MV-4-11 (cell line): ENCODE measurements around the gene DCAF12.
"Not testable (repeated sequence)": the region's sequence is repeated elsewhere in the genome, so short reads cannot be mapped to it uniquely, and the experiment has no call there.

Experiments used
- DNase-seq: peaks from one replicate; lab custom pipeline; 2025; lab: John Stamatoyannopoulos, UW

Gene DCAF12

GRCh38 chr9:34069831-34070230, 56.7 kb downstream of the DCAF12 start:
- no peak for DNase-seq

- no peak for DNase-seq
Observed at GRCh38 chr9:34065541-34065940, 61.0 kb downstream of the DCAF12 start.

- no peak for DNase-seq
Observed at GRCh38 chr9:34059954-34060353, 66.5 kb downstream of the DCAF12 start.

GRCh38 chr9:34059281-34059680, 67.2 kb downstream of the DCAF12 start:
- DNase-seq = no peak

GRCh38 chr9:34049630-34050384, 76.7 kb downstream of the DCAF12 start:
- DNase-seq = no peak

GRCh38 chr9:34048727-34049629, 77.5 kb downstream of the DCAF12 start, which contains the start of gene UBAP2:
Gene UBAP2 (minus strand): TSS chr9:34048887. CDS start chr9:34017148, 31,739 bp downstream.
- peak; percentile 96 for DNase-seq

- peak; percentile 54 for DNase-seq
Observed at GRCh38 chr9:34047864-34048726, 78.4 kb downstream of the DCAF12 start.

- DNase-seq = peak; percentile 61
Observed at GRCh38 chr9:34046784-34047379, 79.6 kb downstream of the DCAF12 start.

- no peak for DNase-seq
Observed at GRCh38 chr9:34045903-34046302, 80.6 kb downstream of the DCAF12 start.

GRCh38 chr9:34042074-34042473, 84.4 kb downstream of the DCAF12 start:
- not testable (repeated sequence) for DNase-seq

GRCh38 chr9:34038851-34039250, 87.6 kb downstream of the DCAF12 start:
- DNase-seq = not testable (repeated sequence)

GRCh38 chr9:34037626-34038025, 88.9 kb downstream of the DCAF12 start:
- DNase-seq = no peak

- DNase-seq = no peak
Observed at GRCh38 chr9:34036625-34037024, 89.9 kb downstream of the DCAF12 start.
